HEK293 (cell line): ENCODE data around the gene ITGA2.

Experiments used
- GFI1B ChIP-seq: fragments of 450-650 bp; formaldehyde crosslinking; IDR thresholded peaks from 2 replicates; pipeline ENCODE4 v1.5.1; 2016; ENCODE audit warnings: missing biosample characterization, missing genetic modification characterization
- HOXC10 ChIP-seq: sonication (generic); formaldehyde crosslinking; IDR thresholded peaks from 2 replicates; pipeline ENCODE4 v1.8.1; 2023; ENCODE audit warnings: mild to moderate bottlenecking, missing genetic modification reagents
- KLF8 ChIP-seq: fragments of 450-650 bp; formaldehyde crosslinking; IDR thresholded peaks from 2 replicates; pipeline ENCODE4 v1.5.1; 2016; ENCODE audit warnings: missing biosample characterization, missing genetic modification characterization
- MEIS1 ChIP-seq: sonication (generic); formaldehyde crosslinking; IDR thresholded peaks from 2 replicates; pipeline ENCODE4 v1.8.1; 2022; ENCODE audit warnings: missing genetic modification reagents, mild to moderate bottlenecking, borderline replicate concordance
- MYNN ChIP-seq: fragments of 450-650 bp; formaldehyde crosslinking; IDR thresholded peaks from 2 replicates; pipeline ENCODE4 v1.5.1; 2016; ENCODE audit warnings: missing biosample characterization, missing genetic modification characterization, borderline replicate concordance
- YY2 ChIP-seq: fragments of 450-650 bp; formaldehyde crosslinking; IDR thresholded peaks from 2 replicates; pipeline ENCODE4 v1.5.1; 2016; ENCODE audit warnings: missing biosample characterization, missing genetic modification characterization
- ZFP3 ChIP-seq: fragments of 450-650 bp; formaldehyde crosslinking; IDR thresholded peaks from 2 replicates; pipeline ENCODE4 v1.5.1; 2016; ENCODE audit warnings: low read depth, missing biosample characterization, missing genetic modification characterization
- ZNF114 ChIP-seq: fragments of 450-650 bp; formaldehyde crosslinking; IDR thresholded peaks from 2 replicates; pipeline ENCODE4 v1.5.0; 2017; ENCODE audit warnings: missing biosample characterization, missing genetic modification characterization
- ZNF138 ChIP-seq: fragments of 450-650 bp; formaldehyde crosslinking; IDR thresholded peaks from 2 replicates; pipeline ENCODE4 v1.5.1; 2016; ENCODE audit warnings: missing biosample characterization, missing genetic modification characterization, borderline replicate concordance
- ZNF140 ChIP-seq: fragments of 450-650 bp; formaldehyde crosslinking; IDR thresholded peaks from 2 replicates; pipeline ENCODE4 v1.5.1; 2016; ENCODE audit warnings: missing biosample characterization, missing genetic modification characterization
- ZNF146 ChIP-seq: fragments of 450-650 bp; formaldehyde crosslinking; IDR thresholded peaks from 2 replicates; pipeline ENCODE4 v1.5.1; 2016; ENCODE audit warnings: missing biosample characterization, missing genetic modification characterization
- ZNF155 ChIP-seq: fragments of 450-650 bp; formaldehyde crosslinking; IDR thresholded peaks from 2 replicates; pipeline ENCODE4 v1.5.1; 2016; ENCODE audit warnings: missing biosample characterization, missing genetic modification characterization
- ZNF16 ChIP-seq: fragments of 450-650 bp; formaldehyde crosslinking; IDR thresholded peaks from 2 replicates; pipeline ENCODE4 v1.5.1; 2016; ENCODE audit warnings: low read depth, missing biosample characterization, missing genetic modification characterization
- ZNF18 ChIP-seq: fragments of 450-650 bp; formaldehyde crosslinking; IDR thresholded peaks from 2 replicates; pipeline ENCODE4 v1.5.1; 2016; ENCODE audit warnings: missing biosample characterization, missing genetic modification characterization
- ZNF24 ChIP-seq: fragments of 450-650 bp; formaldehyde crosslinking; IDR thresholded peaks from 2 replicates; pipeline ENCODE4 v1.5.1; 2016; ENCODE audit warnings: missing biosample characterization, missing genetic modification characterization
- ZNF248 ChIP-seq: fragments of 450-650 bp; formaldehyde crosslinking; IDR thresholded peaks from 2 replicates; pipeline ENCODE4 v1.5.1; 2017; ENCODE audit warnings: missing biosample characterization, missing genetic modification characterization
- ZNF274 ChIP-seq, 2 experiments: fragments of 200-500 bp in 1 of 2; fragments of 450-650 bp in 1 of 2; sonication (Bioruptor generic) in 1 of 2; formaldehyde crosslinking in 1 of 2; IDR thresholded peaks; 2 replicates each; pipeline versions ENCODE4 v1.5.1 to v1.6.1; 2014 to 2016; ENCODE audit warnings: borderline replicate concordance in 1 of 2, inconsistent platforms in 1 of 2, low read length in 1 of 2, missing biosample characterization in 1 of 2, missing genetic modification characterization in 1 of 2
- ZNF341 ChIP-seq: fragments of 450-650 bp; formaldehyde crosslinking; IDR thresholded peaks from 2 replicates; pipeline ENCODE4; 2016; ENCODE audit warnings: low read depth, missing biosample characterization, missing genetic modification characterization
- ZNF354C ChIP-seq: fragments of 450-650 bp; formaldehyde crosslinking; IDR thresholded peaks from 2 replicates; pipeline ENCODE4 v1.5.1; 2016; ENCODE audit warnings: missing biosample characterization, missing genetic modification characterization, low read depth, borderline replicate concordance
- ZNF394 ChIP-seq: fragments of 450-650 bp; formaldehyde crosslinking; IDR thresholded peaks from 2 replicates; pipeline ENCODE4 v1.5.1; 2016; ENCODE audit warnings: missing biosample characterization, missing genetic modification characterization, mild to moderate bottlenecking, moderate library complexity, borderline replicate concordance
- ZNF398 ChIP-seq: fragments of 450-650 bp; formaldehyde crosslinking; IDR thresholded peaks from 2 replicates; pipeline ENCODE4 v1.5.1; 2017; ENCODE audit warnings: missing biosample characterization, missing genetic modification characterization
- ZNF426 ChIP-seq: fragments of 450-650 bp; formaldehyde crosslinking; IDR thresholded peaks from 2 replicates; pipeline ENCODE4 v1.5.1; 2017; ENCODE audit warnings: missing biosample characterization, missing genetic modification characterization, mild to moderate bottlenecking, inconsistent platforms, moderate library complexity
- ZNF529 ChIP-seq: fragments of 450-650 bp; formaldehyde crosslinking; IDR thresholded peaks from 2 replicates; pipeline ENCODE4 v1.5.1; 2017; ENCODE audit warnings: missing genetic modification characterization, missing biosample characterization; ENCODE audit not compliant: insufficient replicate concordance
- ZNF549 ChIP-seq: fragments of 450-650 bp; IDR thresholded peaks from 2 replicates; pipeline ENCODE4 v1.5.1; 2018; ENCODE audit warnings: missing biosample characterization, missing genetic modification characterization, mild to moderate bottlenecking, inconsistent platforms, moderate library complexity
- ZNF610 ChIP-seq: fragments of 450-650 bp; formaldehyde crosslinking; IDR thresholded peaks from 2 replicates; pipeline ENCODE4 v1.5.1; 2016; ENCODE audit warnings: missing biosample characterization, missing genetic modification characterization, borderline replicate concordance
- ZNF623 ChIP-seq: fragments of 450-650 bp; formaldehyde crosslinking; IDR thresholded peaks from 2 replicates; pipeline ENCODE4 v1.5.1; 2016; ENCODE audit warnings: missing biosample characterization, missing genetic modification characterization
- ZNF664 ChIP-seq: fragments of 450-650 bp; formaldehyde crosslinking; IDR thresholded peaks from 2 replicates; pipeline ENCODE4 v1.5.1; 2016; ENCODE audit warnings: missing biosample characterization, missing genetic modification characterization
- ZNF701 ChIP-seq: fragments of 450-650 bp; formaldehyde crosslinking; IDR thresholded peaks from 2 replicates; pipeline ENCODE4 v1.5.1; 2016; ENCODE audit warnings: missing biosample characterization, missing genetic modification characterization
- ZNF785 ChIP-seq: fragments of 450-650 bp; formaldehyde crosslinking; IDR thresholded peaks from 2 replicates; pipeline ENCODE4 v1.5.1; 2016; ENCODE audit warnings: missing biosample characterization, missing genetic modification characterization
- ZSCAN30 ChIP-seq: fragments of 450-650 bp; IDR thresholded peaks from 2 replicates; pipeline ENCODE4 v1.5.1; 2018; ENCODE audit warnings: missing biosample characterization, mild to moderate bottlenecking, missing genetic modification characterization, moderate library complexity
- TF ChIP-seq, protein P1 (sequence below): fragments of 450-650 bp; formaldehyde crosslinking; conservative IDR thresholded peaks from 2 replicates; pipeline ENCODE4 v1.5.1; 2016; ENCODE audit warnings: low read depth, missing biosample characterization, missing genetic modification characterization
- TF ChIP-seq, protein P2 (sequence below): fragments of 450-650 bp; formaldehyde crosslinking; IDR thresholded peaks from 2 replicates; pipeline ENCODE4 v1.5.1; 2016; ENCODE audit warnings: missing biosample characterization, missing genetic modification characterization
- TF ChIP-seq, protein P3 (sequence below): fragments of 450-650 bp; formaldehyde crosslinking; IDR thresholded peaks from 2 replicates; pipeline ENCODE4 v1.5.1; 2016; ENCODE audit warnings: missing biosample characterization, missing genetic modification characterization

ITGA2 gene

GRCh38 chr5:53027913-53028312 lies 38.8 kb downstream of the ITGA2 start (continued):
- TF ChIP-seq ZNF138 (tag by site-specific recombination) (no peak), ZNF529 (tag by site-specific recombination) (no peak), ZNF785 (tag by site-specific recombination) (no peak), ZFP3 (tag by site-specific recombination) (no peak), KLF8 (tag by site-specific recombination) (no peak), ZNF248 (tag by site-specific recombination) (no peak), ZNF18 (peak; percentile 57; the same call in 1 of the 2 replicates), ZNF16 (tag by site-specific recombination) (no peak), ZNF341 (tag by site-specific recombination) (no peak), ZNF114 (no peak), ZNF274 (IDR thresholded peaks at IDR 0.05; ENCODE audit: low read length) (no peak), ZNF274 (tag by site-specific recombination; IDR thresholded peaks at IDR 0.05; ENCODE audit: borderline replicate concordance) (no peak), ZNF24 (peak; percentile 22; the same call in 1 of the 2 replicates), ZNF155 (tag by site-specific recombination) (no peak), ZNF140 (no peak), ZNF394 (tag by site-specific recombination) (no peak), ZNF623 (no peak), ZNF146 (tag by site-specific recombination) (no peak), ZNF549 (tag by site-specific recombination) (no peak), ZNF664 (tag by site-specific recombination) (0 out of 2 replicates have a peak, but pooled peaks have one; percentile 22), ZNF701 (tag by site-specific recombination) (no peak), ZNF426 (tag by site-specific recombination) (no peak), ZSCAN30 (tag by site-specific recombination) (no peak), HOXC10 (CRISPR knock-in tag) (no peak), YY2 (tag by site-specific recombination) (no peak), ZNF354C (tag by site-specific recombination) (no peak), ZNF398 (tag by site-specific recombination) (no peak), ZNF610 (tag by site-specific recombination) (no peak; the same call in 1 of the 2 replicates), MEIS1 (no peak), GFI1B (no peak), MYNN (tag by site-specific recombination) (no peak)
- TF ChIP-seq, protein P1, sequence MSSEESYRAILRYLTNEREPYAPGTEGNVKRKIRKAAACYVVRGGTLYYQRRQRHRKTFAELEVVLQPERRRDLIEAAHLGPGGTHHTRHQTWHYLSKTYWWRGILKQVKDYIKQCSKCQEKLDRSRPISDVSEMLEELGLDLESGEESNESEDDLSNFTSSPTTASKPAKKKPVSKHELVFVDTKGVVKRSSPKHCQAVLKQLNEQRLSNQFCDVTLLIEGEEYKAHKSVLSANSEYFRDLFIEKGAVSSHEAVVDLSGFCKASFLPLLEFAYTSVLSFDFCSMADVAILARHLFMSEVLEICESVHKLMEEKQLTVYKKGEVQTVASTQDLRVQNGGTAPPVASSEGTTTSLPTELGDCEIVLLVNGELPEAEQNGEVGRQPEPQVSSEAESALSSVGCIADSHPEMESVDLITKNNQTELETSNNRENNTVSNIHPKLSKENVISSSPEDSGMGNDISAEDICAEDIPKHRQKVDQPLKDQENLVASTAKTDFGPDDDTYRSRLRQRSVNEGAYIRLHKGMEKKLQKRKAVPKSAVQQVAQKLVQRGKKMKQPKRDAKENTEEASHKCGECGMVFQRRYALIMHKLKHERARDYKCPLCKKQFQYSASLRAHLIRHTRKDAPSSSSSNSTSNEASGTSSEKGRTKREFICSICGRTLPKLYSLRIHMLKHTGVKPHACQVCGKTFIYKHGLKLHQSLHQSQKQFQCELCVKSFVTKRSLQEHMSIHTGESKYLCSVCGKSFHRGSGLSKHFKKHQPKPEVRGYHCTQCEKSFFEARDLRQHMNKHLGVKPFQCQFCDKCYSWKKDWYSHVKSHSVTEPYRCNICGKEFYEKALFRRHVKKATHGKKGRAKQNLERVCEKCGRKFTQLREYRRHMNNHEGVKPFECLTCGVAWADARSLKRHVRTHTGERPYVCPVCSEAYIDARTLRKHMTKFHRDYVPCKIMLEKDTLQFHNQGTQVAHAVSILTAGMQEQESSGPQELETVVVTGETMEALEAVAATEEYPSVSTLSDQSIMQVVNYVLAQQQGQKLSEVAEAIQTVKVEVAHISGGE (tag by site-specific recombination): no peak
- TF ChIP-seq, protein P2, sequence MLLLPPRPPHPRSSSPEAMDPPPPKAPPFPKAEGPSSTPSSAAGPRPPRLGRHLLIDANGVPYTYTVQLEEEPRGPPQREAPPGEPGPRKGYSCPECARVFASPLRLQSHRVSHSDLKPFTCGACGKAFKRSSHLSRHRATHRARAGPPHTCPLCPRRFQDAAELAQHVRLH: no peak
- TF ChIP-seq, protein P3, sequence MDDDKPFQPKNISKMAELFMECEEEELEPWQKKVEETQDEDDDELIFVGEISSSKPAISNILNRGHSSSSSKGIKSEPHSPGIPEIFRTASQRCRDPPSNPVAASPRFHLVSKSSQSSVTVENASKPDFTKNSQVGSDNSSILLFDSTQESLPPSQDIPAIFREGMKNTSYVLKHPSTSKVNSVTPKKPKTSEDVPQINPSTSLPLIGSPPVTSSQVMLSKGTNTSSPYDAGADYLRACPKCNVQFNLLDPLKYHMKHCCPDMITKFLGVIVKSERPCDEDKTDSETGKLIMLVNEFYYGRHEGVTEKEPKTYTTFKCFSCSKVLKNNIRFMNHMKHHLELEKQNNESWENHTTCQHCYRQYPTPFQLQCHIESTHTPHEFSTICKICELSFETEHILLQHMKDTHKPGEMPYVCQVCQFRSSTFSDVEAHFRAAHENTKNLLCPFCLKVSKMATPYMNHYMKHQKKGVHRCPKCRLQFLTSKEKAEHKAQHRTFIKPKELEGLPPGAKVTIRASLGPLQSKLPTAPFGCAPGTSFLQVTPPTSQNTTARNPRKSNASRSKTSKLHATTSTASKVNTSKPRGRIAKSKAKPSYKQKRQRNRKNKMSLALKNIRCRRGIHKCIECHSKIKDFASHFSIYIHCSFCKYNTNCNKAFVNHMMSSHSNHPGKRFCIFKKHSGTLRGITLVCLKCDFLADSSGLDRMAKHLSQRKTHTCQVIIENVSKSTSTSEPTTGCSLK (tag by site-specific recombination): no peak
